Activated T-cell treated with anti-CD3 and anti-CD28 coated beads, Interleukin-2, amount 50 U/mL, for 48 hours (primary cell): ENCODE data around the gene RHBDL1.
A peak's percentile ranks its signal among the peaks of the same experiment; 100 is the strongest.

Experiments
- DNase-seq, 2 experiments: peaks; one replicate each; pipeline ENCODE4 v3.0.0-alpha.2; 2020

Gene RHBDL1

DNA sequence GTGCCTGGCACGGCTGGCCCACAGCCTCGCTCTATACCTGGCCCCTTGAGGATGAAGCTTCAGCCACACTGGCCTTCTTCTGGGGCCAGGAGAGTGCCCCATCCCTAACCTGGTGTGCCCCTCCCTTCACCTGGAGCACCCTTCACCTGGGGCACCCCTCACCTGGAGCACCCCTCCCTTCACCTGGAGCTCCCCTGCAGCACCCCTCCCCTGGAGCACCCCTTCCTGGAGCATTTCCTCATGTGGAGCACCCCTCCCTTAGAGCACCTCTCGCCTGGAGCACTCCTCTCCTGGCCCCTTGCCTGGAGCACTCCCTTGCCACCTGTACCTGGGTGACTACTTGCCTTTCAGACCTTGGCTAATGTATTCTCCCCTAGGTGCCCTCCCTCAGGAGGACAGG lies 32.5 kb downstream of the RHBDL1 start:
- no peak for DNase-seq

DNA sequence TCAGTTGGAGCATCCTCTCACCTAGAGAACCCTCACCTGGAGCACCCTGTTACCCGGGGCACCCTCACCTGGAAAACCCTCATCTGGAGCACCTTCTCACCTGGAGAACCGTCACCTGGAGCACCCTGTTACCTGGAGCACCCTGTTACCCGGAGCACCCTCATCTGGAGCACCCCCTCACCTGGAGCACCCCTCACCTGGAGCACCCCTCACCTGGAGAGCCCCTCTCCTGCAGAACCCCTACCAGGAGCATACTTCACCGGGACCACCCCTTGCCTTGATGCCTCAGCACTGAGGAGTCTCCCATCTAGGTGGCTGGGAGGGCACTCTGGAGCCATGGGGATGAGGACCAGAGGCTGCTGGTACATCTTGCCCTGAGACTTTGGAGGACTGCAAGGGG lies 33.5 kb downstream of the RHBDL1 start:
- no peak for DNase-seq

- no peak for DNase-seq
Observed at GRCh38 chr16:709566-710499, 34.4 kb downstream of the RHBDL1 start.

GRCh38 chr16:710500-711075 lies 35.1 kb downstream of the RHBDL1 start:
- DNase-seq = no peak

DNA sequence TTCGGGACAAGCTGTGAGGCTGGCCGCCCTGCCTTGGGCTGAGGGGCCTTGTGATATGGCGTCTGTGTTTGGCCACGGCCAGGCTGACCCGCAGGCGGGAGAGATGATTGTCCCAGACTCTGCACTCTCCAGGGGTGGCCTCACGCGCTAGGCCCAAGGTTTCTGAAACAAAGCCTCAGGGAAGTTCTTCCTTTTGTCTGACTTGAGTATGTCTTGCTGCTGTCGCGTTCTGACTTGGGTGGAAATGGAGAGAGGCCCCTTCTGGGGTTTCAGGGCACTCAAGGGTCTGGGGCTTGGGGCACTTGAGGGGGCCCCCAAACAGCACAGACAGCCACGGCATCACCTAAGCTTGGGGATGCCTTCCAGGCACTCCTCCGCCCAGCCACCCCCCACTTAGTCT lies 35.6 kb downstream of the RHBDL1 start:
- DNase-seq = no peak

DNA sequence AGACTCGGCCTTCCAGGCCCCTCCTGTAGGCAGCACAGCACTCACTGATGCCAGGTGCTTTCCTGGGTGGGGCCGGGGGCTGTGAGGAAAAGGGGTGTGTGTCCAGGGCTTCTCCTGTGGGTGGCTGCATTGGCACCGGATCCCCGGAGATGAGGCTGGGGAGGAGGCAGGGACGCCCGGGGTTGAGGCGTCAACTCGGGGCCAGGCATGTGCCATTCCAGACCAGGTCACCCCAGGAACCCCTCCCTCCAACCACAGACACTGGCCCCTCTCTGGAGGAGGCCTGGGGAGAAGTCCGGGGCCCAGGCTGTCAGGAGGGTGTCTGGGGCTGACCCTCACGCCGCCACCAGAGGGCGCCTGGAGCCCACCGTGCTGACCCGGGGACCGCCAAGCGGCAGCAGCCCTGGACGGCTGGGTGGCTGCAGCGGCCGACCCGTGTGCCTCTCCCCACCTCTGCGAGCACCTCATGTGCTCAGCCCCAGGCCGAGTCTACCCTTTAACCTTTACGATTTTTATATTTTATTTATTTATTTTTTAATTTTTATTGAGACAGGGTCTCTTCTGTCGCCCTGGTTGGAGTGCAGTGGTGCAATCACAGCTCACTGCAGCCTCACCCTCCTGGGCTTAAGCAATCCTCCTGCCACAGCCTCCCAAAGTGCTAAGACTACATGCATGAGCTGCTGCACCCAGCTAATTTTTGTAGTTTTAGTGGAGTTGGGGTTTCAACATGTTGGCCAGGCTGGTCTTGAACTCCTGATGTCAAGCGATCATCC lies 36.3 kb downstream of the RHBDL1 start:
- peak; percentile 84 to 89 for DNase-seq

GRCh38 chr16:712740-713250 lies 37.3 kb downstream of the RHBDL1 start:
- DNase-seq = peak; percentile 82 to 83

GRCh38 chr16:714079-714478 lies 38.6 kb downstream of the RHBDL1 start:
- DNase-seq = no peak

- peak; percentile 92 to 95 for DNase-seq
Observed at GRCh38 chr16:714558-715476, 39.3 kb downstream of the RHBDL1 start, which contains the start of gene METRN. Gene METRN (plus strand): TSS chr16:715118. CDS start chr16:715290, 172 bp downstream.

DNA sequence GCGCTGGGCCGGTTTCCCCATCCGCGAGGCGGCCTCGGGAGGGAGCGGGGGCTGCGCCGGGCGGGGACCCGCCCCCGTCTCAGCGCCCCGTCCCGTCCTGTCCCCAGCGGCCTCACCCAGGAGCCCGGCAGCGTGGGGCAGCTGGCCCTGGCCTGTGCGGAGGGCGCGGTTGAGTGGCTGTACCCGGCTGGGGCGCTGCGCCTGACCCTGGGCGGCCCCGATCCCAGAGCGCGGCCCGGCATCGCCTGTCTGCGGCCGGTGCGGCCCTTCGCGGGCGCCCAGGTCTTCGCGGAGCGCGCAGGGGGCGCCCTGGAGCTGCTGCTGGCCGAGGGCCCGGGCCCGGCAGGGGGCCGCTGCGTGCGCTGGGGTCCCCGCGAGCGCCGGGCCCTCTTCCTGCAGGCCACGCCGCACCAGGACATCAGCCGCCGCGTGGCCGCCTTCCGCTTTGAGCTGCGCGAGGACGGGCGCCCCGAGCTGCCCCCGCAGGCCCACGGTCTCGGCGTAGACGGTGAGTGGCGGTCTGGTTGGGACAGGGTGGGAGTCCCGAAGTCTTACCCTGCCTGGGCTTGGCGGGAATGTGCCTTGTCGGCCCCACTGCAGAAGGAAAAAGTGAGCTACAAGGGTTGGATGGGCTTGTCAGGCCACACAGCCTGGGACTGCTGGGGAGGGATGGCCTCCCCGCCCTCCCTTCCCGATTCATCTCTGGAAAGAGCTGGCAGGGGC lies 40.2 kb downstream of the RHBDL1 start:
- peak; percentile 50 to 68 for DNase-seq

DNA sequence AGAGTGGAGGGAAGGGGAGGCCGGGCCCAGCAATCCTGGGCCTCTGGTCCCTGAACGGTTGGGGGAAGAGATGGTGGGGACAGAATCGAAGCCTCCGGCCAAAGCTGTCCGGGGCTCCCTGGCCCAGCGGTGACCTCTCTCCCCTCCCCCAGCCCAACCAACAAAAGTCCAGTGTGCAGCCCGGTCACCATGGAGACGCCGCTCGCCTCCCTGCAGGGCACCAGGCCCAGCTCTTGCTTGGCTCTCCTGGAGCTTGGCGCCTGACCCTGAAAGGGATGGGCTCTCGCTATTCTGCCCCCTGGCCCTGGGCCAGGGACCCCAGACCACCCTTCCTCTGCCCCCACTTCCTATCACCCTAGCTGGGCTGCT lies 40.7 kb downstream of the RHBDL1 start:
- no peak for DNase-seq

DNA sequence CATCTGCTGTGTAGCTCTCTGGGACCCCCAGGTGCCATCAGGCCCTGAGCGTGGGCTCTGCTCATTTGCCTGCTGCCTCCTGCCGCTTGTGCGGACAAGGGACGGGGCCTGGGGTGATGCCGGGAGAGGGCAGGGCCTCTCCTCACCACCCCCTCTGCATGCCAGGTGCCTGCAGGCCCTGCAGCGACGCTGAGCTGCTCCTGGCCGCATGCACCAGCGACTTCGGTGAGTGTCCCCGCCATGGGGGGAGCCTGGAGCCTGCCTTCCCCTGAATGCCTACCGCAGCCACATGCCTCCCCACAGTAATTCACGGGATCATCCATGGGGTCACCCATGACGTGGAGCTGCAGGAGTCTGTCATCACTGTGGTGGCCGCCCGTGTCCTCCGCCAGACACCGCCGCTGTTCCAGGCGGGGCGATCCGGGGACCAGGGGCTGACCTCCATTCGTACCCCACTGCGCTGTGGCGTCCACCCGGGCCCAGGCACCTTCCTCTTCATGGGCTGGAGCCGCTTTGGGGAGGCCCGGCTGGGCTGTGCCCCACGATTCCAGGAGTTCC lies 41.4 kb downstream of the RHBDL1 start:
- DNase-seq = no peak

GRCh38 chr16:717450-718245 lies 42.2 kb downstream of the RHBDL1 start:
- no peak for DNase-seq

- no peak for DNase-seq
Observed at GRCh38 chr16:718389-718788, 42.9 kb downstream of the RHBDL1 start.

- DNase-seq = no peak
Observed at GRCh38 chr16:718922-719321, 43.5 kb downstream of the RHBDL1 start.

DNA sequence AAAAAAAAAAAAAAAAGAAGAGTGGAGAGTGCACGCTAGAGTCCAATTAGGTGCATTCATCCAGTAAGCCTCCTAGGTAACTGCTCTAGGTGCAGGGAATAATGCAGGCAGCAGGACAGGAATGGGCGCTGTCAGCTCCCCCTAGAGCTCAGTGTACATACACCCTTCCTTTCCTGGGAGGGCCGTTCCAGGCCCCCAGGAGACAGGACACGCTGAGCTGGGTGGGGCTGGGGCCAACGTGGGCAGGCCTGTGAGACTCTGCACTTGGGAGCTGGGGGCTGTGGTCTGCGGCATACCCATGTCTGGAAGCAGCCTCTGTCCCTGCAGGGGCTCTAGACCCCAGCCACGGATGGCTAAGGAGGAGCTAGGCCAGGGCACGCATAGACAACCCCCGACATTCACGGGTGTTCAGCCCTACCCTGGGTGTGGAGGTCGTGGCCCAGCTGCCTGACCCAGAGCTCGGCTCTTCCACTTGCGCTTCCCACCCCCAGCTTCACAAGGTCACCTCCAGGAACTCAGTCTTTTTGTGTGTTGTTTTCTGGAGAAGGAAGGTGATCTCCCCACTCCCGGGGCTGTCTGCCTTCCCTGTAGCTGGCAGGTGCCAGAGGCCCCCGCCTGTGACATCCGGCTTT lies 44.5 kb downstream of the RHBDL1 start:
- no peak for DNase-seq

GRCh38 chr16:720447-720989 lies 45.0 kb downstream of the RHBDL1 start:
- DNase-seq = peak; percentile 74 to 78

- DNase-seq = peak; percentile 84 to 89
Observed at GRCh38 chr16:720990-721764, 45.7 kb downstream of the RHBDL1 start, which contains the start of gene ANTKMT. Gene ANTKMT (plus strand): TSS chr16:721146. CDS start chr16:721275, 129 bp downstream.
